ENCODE data around the gene SLC46A3.

DNA sequence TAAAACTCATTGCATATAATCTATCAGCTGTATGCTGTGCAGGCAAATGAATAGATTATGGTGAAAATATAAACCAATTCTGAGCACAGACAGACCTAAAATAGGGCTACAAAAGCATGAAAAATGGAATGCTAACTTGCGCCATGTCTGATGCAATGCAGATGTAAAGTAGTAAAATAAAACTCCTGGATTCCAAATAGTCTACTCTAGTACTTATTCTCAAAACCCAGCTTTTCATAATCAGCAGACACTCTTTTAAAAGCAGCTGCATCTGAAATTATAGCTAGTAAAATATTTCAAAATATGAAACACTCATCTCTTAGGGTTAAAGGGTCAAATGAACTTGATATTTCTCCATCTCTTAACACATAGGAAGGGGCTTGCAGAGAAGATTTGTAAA, 64.5 kb downstream of the SLC46A3 start:
- TF ChIP-seq, protein P1, sequence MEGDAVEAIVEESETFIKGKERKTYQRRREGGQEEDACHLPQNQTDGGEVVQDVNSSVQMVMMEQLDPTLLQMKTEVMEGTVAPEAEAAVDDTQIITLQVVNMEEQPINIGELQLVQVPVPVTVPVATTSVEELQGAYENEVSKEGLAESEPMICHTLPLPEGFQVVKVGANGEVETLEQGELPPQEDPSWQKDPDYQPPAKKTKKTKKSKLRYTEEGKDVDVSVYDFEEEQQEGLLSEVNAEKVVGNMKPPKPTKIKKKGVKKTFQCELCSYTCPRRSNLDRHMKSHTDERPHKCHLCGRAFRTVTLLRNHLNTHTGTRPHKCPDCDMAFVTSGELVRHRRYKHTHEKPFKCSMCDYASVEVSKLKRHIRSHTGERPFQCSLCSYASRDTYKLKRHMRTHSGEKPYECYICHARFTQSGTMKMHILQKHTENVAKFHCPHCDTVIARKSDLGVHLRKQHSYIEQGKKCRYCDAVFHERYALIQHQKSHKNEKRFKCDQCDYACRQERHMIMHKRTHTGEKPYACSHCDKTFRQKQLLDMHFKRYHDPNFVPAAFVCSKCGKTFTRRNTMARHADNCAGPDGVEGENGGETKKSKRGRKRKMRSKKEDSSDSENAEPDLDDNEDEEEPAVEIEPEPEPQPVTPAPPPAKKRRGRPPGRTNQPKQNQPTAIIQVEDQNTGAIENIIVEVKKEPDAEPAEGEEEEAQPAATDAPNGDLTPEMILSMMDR (conservative IDR thresholded peaks at IDR 0.05; ENCODE audit: low read depth in 2 of 2), result no peak
- TF ChIP-seq JUNB (IDR thresholded peaks at IDR 0.05; ENCODE audit: unreplicated experiment), result no peak
- no peak for TF ChIP-seq POLR2AphosphoS5 (IDR thresholded peaks at IDR 0.05; ENCODE audit: low read depth)
- TF ChIP-seq EZH2phosphoT487 (IDR thresholded peaks at IDR 0.05; ENCODE audit: unreplicated experiment), result no peak
- TF ChIP-seq CREB1 (CRISPR knock-in tag; IDR thresholded peaks at IDR 0.05; ENCODE audit: low read depth), result no peak
- TF ChIP-seq EZH2 (IDR thresholded peaks at IDR 0.05; ENCODE audit: low read depth, unreplicated experiment), result no peak
- TF ChIP-seq, protein P2, sequence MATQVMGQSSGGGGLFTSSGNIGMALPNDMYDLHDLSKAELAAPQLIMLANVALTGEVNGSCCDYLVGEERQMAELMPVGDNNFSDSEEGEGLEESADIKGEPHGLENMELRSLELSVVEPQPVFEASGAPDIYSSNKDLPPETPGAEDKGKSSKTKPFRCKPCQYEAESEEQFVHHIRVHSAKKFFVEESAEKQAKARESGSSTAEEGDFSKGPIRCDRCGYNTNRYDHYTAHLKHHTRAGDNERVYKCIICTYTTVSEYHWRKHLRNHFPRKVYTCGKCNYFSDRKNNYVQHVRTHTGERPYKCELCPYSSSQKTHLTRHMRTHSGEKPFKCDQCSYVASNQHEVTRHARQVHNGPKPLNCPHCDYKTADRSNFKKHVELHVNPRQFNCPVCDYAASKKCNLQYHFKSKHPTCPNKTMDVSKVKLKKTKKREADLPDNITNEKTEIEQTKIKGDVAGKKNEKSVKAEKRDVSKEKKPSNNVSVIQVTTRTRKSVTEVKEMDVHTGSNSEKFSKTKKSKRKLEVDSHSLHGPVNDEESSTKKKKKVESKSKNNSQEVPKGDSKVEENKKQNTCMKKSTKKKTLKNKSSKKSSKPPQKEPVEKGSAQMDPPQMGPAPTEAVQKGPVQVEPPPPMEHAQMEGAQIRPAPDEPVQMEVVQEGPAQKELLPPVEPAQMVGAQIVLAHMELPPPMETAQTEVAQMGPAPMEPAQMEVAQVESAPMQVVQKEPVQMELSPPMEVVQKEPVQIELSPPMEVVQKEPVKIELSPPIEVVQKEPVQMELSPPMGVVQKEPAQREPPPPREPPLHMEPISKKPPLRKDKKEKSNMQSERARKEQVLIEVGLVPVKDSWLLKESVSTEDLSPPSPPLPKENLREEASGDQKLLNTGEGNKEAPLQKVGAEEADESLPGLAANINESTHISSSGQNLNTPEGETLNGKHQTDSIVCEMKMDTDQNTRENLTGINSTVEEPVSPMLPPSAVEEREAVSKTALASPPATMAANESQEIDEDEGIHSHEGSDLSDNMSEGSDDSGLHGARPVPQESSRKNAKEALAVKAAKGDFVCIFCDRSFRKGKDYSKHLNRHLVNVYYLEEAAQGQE (IDR thresholded peaks at IDR 0.05; ENCODE audit: unreplicated experiment), result no peak
- no peak for TF ChIP-seq STAT1 (IDR thresholded peaks at IDR 0.05; ENCODE audit: unreplicated experiment)

Measured in GM23338 (cell line).